Testis (tissue), 2 donors: ENCODE results near the gene MS4A8.

Experiments
- CTCF ChIP-seq, 3 experiments: fragments of 450-650 bp in 2 of 3; fragments of 200-600 bp in 1 of 3; sonication (generic) in 1 of 3; IDR thresholded peaks; one replicate each; pipeline ENCODE4 v1.5.1; 2016 to 2019; ENCODE audit warnings: antibody characterized with exemption in 3 of 3, mild to moderate bottlenecking in 2 of 3, moderate library complexity in 1 of 3
- POLR2A ChIP-seq: fragments of 450-650 bp; IDR thresholded peaks from one replicate; pipeline ENCODE4 v1.6.1; 2017; ENCODE audit warnings: antibody characterized with exemption, mild to moderate bottlenecking, moderate library complexity

- TF ChIP-seq CTCF (IDR thresholded peaks at IDR 0.05), result no peak
- no peak for TF ChIP-seq POLR2A
Observed at GRCh38 chr11:60699284-60699691, at the start of gene MS4A8.
